Effector CD8-positive, alpha-beta T cell (primary cell): ENCODE measurements around the gene NPTX1.

ENCODE experiments used
- DNase-seq: peaks from one replicate; lab custom pipeline; 2025; lab: John Stamatoyannopoulos, UW

The NPTX1 gene

DNA sequence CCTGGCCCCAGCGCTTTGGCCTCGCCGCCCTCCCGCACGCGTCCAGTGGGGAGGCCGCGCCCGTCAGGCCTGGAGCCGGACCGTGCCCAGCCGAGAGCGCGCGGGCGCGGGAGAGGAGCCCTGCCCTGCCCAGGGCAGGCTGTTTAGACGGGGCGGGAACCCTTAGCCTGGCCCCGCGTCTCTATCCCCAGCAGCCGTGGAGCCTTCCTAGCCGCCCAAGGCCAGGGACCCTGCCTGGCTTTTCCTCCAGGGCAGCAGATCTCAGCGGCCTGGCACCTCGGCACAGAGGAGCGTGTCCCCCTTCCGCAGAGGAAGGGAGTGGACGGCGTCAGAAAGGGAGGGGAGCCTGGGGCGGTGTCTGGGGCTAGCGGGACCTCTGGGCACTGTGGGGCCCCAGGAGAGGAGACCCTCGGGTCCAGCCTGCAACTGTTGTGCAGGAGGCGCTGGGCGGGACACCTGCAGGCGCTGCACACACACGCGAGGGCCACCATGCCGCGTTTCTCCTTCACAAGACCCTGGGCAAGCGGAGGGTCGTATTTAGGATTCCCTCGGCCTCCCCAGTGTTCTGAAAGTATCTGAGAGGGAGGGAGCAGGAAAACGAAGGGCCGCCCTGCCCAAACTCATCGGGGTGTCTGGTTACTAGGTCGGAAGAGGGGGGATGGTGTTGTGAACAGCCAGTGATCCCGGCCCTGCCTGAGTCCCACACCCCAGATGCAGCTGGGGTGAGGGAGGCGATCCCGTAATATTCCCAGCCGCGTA lies 2.3 kb upstream of the NPTX1 start:
- DNase-seq: no peak

DNA sequence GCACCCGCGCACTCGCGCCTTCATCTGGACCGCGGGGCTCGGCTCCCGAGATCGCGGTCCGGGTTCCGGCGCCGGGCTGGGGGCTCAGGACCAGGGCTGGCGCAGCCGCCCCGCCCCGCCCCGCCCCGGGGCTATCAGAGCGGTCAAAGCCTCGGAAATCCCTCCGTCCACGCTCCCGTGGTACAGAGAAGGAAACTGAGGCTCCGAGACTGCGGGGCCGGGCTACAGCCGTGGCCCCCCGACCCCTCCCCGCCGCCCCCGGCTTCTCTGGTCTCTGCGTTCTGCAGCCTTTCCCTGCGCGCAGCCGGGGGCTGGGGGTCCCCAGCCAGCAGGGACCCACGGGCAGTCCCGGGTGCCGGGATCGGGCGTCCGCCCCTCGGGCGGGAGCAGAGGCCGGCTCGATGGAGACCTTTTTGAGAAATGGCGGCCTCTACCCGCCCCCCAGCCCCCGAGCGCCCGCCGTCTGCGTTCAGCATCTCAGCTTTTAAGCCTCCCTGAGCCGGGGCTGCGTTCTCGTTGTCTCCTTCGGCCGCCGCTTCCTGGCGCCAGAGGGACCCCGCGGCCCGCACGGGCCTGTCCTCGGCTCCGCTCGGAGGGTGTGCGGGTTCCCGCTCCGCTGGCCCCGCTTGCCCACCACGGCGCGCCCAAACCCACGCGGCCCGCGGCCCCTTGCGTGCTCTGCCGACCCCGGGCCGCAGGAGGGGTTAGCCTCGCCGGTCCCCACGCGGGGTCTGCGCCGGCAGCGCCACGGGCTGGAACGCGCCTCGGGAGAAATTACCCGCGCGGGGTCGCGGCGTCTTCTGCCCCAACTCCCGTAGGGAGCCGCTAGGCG lies 1.5 kb upstream of the NPTX1 start:
- no peak for DNase-seq

DNA sequence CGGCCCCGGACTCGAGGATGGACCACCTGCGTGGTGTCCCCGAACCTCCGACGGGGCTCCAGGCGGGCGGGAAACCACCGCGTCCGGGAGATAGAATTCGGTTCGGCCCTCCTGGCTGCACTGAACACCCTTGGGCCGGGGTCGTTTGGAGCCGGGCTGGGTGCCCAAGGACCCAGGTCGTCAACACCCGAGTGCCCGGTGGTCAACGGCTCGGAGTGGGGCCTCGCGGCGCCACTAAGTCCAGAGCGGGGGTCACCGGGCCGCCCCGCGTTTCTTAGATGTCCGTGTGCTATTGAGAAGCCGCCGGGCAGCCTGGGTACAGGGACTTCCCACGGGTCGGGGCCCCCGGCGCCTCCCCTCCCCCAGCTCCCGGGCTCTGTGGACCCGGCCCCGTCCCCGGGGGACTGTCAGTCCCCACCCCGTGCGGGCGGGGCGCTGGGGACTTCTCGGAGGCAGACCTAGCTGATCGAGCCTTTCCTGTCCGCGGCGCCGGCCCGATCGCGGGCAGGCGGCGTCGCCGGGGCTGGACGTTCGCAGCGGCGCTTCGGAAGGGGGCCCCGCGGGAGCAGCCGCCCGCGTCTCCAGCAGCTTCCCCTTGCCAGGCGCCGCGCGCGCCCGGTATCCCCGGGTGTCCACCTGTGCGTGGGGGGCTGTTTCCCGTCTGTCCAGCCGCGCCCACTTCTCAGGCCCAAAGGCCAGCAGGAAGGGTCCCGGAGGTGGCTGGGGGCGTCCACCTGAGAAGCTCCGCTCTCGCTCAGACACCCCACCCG lies 655 bp upstream of the NPTX1 start:
- DNase-seq: no peak

DNA sequence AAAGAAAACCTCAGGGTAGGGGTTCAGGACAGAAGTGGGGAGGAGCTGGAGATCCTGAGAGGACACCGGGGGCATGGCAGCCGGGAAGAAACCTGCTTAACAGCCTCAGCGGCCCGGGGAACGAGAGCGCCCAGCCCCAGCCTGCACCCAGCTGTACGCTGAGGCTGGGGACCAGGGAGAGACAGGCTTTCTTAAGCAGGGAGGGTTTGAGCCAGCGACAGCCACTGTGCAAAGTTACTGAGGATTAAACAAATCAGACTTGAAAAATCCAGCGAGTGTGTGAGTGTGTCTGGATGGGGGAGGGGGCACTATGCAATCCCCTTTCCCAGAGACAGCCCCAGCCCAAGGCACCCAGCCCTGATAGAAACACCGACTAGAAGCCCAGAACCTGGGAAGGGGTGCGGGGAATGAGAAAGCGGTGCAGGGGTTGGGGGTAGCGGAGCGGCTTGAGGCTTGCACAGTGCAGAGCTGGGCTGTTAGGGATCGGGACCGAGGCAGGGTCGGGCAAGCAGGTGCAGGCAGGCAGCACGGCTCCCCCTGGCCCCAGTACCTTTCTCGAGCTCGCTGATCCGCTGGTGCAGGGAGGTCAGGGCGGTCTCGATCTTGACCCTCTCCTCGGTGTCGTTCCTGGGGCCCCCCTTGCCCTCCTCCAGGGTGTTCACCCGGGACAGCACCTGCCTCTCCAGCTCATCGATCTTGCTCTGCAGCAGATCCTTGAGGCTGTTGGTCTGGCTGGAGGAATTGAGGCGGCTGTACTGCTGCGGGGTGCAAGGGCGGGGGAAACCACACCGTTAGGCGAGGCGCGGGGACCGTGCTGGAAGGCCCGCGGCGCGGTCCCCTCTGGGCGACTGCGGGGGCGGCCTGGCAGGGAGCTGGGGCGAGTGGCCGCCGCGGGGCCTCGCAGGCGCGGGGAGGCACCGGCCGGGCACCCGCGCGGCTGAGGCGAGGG lies 1.2 kb downstream of the NPTX1 start:
- DNase-seq: no peak

DNA sequence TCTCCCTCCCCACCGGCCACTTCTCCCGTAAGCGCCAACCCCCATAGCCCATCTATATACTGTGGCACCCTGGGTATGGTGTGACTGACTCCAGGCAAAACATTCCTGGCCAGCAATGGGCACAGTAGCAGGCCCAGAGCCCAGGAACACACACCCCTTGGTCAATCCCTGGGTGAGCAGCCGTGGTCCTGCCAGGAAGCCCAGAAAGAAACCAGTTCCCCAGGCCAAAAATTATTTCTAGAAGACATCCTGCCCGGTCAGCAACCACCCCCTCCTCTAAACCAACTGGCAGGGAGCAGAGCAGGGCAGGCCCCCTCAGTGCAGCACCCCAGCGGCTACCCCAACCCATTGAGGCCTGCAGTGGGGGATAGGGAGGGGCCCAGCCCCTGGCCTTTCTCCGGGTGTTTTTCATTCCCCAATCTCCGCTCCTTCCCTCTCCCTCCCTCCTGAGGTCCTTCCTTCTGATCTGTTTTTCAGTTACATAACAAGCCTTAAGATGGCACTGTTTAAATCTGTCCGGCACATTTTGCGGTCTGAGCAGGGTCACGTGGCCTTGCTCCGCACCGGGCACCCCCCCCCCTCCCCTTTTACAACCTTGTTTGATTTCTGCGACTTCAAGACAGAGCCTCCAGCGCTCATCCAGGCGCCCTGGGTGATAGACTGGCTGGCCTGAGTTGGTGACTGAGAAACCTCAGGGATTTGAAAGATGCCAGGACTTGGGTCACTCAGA lies 2.0 kb downstream of the NPTX1 start:
- DNase-seq: no peak

DNA sequence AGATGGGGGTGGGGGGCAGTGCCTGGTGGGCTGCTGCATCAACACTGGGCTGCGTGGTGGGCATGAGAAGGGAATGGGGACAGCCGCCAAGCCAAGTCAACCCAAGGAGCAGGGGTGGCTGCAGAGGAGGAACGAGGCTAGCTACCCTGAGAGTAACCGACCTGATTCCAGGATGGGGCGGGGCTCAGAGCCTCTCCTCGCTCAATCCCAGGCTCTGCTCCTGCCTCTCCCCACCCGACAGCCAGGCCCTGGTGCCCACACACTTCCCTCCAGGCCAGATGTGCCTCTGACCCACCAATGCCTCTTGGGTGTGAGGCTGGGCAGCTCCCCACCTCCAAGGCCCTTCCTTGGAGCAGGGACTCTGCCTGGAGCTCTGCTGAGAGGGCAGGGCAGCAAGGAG lies 2.7 kb downstream of the NPTX1 start:
- DNase-seq: no peak

DNA sequence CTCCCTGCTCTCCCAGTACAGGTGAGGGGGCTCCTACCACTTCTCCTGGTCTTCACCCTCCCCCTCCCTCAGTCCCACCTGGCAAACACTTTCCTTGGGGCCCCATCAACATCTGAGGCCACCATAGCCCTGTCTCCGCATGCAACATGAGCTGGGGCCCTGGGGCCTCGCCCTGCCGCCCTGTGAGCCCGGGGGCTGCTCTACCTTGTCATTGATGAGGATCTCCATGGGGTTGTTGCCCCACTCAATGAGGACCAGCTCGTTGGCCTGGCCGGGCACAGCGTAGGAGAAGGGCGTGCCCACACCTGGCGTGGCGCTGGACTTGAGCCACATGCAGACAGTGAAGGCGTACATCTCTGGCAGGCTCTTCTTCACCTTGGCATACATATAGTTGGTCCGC lies 3.4 kb downstream of the NPTX1 start:
- no peak for DNase-seq

DNA sequence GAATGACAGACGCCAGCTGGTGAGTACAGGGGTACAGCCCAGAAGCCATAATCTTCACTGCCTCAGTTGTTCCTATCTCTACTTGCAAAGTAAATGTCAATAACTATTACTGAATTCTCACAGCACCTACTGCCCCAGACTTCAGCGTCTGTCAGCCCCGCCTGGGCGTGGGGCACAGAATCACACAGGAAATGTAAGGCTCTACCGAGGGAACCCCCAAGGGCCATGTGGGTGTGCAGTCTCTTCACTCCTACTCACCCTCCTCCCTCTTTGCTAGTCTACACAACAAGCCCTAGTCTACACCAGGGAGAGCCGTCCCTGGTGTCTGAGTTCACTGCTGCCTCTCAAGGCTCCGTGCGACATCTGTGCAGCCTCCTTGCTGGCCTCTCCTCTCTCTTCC lies 4.5 kb downstream of the NPTX1 start:
- DNase-seq: no peak

DNA sequence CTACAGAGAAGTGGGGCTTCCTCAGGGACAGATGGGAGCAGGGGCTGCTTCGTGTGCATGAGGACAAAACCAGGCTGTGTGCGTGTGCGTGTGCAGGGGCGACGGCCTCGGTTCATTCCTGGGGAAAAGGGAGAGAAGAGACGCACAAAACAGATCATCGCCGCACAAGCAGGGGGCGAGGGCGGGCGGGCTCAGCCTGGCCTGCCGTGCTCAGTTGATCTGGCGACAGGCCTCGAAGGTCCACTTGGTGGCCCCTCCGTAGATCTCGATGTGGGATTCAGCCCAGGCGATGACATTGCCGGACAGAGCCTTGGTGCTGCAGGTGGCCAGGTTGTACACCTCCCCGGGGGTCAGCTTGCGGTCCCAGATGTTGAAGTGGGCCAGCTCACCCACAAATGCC lies 5.8 kb downstream of the NPTX1 start:
- DNase-seq: no peak

DNA sequence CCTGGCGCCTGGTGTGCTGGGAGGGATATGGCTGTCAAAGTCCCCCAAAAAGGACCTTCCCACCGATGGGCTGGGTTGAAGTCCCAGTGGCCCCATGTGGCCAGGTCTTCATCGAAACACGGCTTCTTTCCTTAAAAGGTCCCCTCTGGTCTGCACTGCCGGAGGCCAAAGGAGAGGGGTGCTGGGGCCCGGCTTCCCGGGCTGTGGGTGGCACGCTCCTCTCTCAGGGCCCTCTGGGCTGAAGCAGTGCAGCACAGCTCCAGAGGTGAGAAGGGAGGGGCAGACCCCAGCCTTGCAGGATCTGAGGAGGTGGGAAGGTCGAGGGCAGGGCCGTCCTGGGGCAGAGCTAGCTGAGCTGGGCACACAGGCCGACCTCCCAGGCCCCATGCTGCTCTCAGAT lies 6.7 kb downstream of the NPTX1 start:
- DNase-seq: no peak

DNA sequence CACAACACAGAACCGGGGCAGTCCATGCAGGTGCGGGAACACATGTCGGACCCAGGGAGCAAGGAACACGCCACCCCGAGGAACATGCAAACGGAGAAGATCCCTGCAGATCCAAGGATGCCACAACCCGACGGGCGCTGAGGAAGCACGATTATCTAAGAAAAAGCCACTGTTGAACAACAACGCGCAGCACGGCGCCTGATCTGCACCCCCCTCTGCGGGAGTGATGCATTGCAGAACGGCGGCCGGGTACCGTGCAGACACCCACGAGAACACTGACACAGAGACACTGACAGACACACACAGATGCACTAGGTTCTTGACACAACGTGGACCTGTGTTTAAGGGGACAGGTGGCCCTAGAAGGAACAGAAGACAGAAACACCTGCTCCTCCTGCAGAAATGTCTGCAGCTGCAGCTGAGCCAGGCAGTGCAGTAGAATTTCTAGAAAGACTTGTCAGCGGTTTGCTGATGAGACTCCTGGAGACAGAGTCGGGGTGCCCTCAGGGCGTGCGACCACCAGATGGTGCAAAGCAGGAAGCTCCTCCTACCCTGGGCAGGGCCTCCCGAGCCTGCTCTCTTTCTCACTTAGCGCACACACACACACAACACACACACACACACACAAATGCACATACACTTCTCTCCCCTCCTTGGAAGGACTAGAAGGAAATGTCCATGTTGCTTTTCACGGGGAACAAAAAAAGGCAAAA lies 7.5 kb downstream of the NPTX1 start:
- DNase-seq: no peak

DNA sequence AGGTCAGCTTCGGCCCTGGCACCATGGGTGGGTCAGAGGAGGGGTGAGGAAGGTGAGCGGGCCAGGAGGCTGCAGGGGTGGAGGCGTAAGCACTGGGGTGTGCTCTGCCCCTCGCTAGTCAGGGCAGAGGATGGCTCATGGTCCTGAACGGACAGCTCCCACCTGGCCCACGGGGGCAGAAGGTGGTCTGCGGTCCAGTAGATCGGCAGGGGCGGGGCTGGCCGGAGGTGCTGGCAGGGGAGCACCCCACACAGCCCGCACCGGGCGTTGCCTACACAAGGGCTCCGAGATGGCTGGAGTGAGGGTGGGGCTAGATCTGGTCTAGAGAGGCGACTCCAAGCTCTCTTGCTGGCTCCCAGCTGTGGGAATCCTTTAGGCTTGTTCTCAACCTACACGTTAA lies 8.2 kb downstream of the NPTX1 start:
- no peak for DNase-seq

DNA sequence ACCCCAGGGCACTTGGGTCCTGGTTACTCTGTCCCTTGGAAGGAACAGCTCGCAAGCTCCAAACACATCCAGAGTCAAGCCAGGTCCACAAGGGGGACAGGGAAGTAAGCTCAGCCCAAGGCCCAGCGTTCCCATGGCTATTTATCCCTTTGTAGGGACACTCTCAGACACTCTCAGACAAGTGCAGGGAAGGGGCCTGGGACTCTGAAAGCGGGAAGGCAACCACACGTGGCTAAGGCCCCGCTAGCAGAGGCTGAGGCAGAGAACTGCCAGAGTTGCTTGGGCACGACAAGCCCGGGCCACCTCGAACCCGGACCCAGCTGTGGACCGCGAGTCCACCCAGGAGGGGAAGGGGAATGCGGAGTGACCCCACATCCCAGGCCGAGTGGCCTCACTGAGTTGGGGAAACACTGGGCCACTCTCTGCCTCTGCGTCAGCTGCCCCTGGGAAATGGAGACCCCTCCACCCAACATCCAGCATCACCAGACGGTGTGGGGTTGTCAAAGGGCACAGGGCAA lies 10.2 kb downstream of the NPTX1 start:
- DNase-seq: no peak

DNA sequence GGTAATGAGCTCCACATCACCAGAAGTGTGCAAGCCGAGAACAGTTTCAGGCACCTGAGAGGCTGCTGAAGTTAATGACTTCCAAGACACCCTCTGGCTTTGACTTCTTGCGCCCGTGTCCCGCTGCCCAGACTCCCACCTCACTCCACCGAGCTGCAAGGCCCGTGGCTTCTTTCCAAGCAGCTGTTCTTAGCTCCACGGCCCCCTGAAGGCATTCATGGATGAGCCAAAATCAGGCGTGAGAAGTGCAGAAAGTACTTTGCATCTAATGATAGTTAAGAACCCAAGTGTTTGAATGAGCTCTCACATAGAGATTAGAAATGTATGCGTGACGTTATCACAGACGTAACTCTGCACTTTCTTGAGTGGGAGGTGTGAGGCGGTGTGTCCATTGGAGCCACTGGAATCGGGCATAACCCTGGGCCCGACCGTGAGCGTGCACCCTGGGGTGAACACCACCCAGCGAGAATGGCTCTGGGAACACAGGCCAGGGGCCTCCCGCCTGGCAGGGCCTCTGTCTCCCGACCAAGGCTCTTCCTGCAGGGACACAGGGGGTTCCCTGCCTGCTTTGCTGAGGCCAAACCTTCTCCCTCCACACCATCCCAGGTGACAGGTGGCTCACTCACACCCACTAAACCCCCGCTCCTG lies 11.0 kb downstream of the NPTX1 start:
- no peak for DNase-seq

DNA sequence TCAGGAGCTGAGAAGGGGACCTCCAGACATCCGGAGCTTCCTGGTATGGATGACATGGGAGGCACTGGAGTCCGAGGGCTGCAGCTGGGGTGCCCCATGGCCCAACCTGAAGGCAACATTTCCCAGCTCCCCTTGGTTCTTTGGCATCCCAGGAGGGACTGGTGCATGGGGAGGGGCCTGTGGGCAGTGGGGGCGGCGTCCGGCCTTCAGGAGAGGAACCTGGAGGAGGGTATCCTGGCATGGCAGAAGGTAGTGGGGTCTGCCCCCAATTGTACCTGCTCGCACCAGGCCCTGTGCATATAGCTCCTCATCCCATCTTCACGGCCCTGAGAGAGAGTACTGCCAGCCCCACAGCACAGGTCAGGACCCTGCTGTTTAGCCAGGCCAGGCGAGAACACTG lies 11.9 kb downstream of the NPTX1 start:
- DNase-seq: no peak

DNA sequence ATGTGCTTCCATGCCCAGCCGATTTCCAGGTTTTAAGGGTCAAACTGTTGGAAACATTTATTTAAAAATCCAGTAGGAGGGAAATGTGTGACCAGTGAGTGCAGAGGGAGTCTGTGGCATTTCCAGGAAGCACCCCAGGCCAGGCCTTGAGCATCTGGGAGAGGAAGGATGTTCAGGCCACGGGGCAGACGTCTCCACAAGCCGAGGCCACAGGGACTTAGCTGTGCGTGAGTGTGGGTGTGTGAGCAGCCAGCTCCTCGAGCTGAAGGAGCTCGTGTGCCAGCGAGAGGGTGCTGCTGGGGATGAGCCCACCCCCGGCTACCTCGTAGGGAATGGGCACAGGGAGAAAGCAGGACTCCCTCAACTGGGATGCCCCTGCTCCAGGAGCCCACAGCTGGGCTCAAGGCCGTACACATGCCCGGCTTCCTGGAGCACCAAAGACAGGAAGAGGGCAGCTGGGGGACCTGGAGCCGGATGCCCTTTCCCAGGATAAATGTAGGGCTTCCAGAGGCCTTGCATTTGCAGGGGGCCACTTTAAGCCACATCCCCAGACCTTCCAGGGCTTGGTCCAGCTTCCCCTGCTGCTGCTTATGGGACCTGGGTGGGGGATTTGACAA lies 12.5 kb downstream of the NPTX1 start:
- no peak for DNase-seq

DNA sequence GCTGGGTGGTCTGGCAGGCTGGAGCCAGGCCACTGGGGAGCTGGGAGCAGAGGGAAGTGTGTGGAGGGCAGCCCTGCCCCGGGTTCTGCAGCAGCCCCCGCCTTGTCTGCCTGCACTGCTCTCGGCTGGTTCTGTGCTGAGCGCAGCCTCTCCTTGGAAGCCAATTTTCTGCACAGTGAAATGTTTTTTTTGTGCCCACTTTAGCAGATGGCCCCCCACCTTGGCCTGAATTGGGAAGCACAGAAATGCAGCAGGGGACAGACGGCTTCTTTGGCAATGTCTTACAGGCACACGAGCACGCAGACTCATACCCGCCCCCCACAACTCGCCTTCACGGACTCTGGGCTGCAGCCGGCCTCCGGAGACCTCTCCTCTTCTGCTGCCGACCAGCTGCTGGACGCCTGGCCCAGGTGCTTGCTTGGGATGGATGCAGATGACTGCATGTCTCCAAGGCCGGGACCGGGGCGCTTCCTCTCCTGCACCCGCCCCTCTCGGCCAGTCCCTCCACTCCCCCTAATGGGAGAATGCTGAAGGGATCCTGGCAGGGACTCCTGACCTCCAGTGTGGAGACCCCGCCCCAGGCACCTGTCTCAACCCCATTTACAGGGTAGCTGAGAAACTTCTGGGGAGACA lies 14.8 kb downstream of the NPTX1 start:
- no peak for DNase-seq

DNA sequence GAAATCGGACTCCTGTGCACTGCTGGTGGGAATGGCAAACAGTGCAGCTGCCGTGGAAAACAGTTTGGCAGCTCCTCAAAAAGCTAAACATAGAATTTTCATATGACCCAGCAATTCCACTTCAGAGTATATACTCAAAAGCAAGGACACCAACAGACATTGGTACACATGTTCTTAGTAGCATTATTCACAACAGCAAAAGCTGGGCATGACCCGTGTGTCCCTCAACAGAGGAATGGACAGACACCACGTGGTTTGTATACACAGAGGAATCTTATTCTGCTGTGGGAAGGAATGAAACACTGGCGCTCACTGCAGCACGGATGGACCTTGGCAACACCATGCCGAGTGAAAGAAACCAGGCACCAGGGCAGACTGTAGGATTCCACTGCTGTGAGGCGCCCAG lies 16.0 kb downstream of the NPTX1 start:
- DNase-seq: no peak

DNA sequence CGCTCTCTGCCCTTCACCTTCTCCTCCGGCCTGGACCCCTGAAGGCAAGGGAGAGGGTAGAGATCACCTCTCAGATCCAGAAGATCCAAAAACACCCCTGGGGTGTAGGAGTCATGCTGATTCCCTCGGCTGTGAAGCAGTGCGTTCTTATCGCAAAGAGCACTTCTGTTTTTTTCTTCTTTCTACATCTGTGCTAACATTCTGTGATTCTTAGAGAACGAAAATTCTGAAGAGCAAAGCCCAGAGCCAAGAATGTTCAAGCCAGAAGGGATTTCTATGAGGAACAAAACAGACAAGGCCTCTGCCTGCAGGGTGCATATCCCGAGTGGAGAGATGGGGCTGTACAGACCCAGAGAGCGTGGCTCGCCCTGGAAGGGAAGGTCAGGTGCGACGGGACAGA lies 17.2 kb downstream of the NPTX1 start:
- DNase-seq: no peak
